Neutrophil (primary cell): ENCODE data around the gene DYNLL1.
A peak's percentile ranks its signal among the peaks of the same experiment; 100 is the strongest.

Source experiments
- H3K27ac ChIP-seq: fragments of 200-600 bp; sonication (generic); 2 replicates; pipeline ENCODE4 v1.5.1; 2016; ENCODE audit warnings: mild to moderate bottlenecking, moderate library complexity
- H3K27me3 ChIP-seq: fragments of 200-600 bp; sonication (generic); 2 replicates; pipeline ENCODE4 v1.6.0; 2016; ENCODE audit warnings: mild to moderate bottlenecking
- H3K36me3 ChIP-seq: fragments of 200-600 bp; sonication (generic); 2 replicates; pipeline ENCODE4 v1.5.1; 2017
- H3K4me1 ChIP-seq, 2 experiments: fragments of 200-600 bp in 1 of 2; sonication (generic) in 1 of 2; 1 replicate in 1 of 2; 2 replicates in 1 of 2; pipeline versions ENCODE4 v1.5.1 to v1.6.1; 2013 to 2016; ENCODE audit warnings: low read depth in 1 of 2, low read length in 1 of 2, mild to moderate bottlenecking in 1 of 2, moderate library complexity in 1 of 2; ENCODE audit not compliant: control insufficient read depth in 1 of 2, insufficient read depth in 1 of 2
- H3K4me3 ChIP-seq, 2 experiments: fragments of 200-600 bp in 1 of 2; sonication (generic) in 1 of 2; 1 replicate in 1 of 2; 2 replicates in 1 of 2; pipeline ENCODE4 v1.5.1; 2013 to 2016; ENCODE audit warnings: low read depth in 1 of 2, low read length in 1 of 2, mild to moderate bottlenecking in 1 of 2, moderate library complexity in 1 of 2
- H3K9me3 ChIP-seq: fragments of 200-600 bp; sonication (generic); 2 replicates; pipeline ENCODE4 v1.5.1; 2016
- TF ChIP-seq, protein P1 (sequence below): fragments of 200-600 bp; sonication (generic); IDR thresholded peaks from 2 replicates; pipeline ENCODE4 v1.5.1; 2016; ENCODE audit warnings: antibody characterized with exemption

The DYNLL1 gene

DNA sequence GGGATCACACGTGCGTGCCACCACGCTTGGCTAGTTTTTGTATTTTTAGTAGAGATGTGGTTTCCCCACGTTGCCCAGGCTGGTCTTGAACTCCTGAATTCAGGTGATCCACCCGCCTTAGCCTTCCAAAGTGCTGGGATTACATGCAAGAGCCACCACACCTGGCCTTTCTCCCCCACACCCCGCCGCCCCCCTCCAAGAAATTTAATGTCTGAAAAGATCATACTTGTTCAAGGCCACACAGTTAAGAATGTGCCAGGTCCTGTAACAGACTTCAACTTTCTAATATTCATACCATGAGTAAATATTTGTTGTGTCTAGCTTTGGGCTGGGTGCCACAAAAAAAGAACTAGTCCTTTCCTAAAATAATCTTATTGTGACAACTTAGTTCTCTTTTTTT lies 40.6 kb upstream of the DYNLL1 start:
- Histone ChIP-seq H3K27me3 (no peaks in the 10 kb centered on the region), H3K4me1 (no peaks in the 10 kb centered on the region), H3K36me3 (peaks cover 54% of the 10 kb centered on the region), H3K27ac (no peak overlapping the region), H3K4me3 (no peak overlapping the region), H3K9me3 (no peaks in the 10 kb centered on the region)
- TF ChIP-seq, protein P1, sequence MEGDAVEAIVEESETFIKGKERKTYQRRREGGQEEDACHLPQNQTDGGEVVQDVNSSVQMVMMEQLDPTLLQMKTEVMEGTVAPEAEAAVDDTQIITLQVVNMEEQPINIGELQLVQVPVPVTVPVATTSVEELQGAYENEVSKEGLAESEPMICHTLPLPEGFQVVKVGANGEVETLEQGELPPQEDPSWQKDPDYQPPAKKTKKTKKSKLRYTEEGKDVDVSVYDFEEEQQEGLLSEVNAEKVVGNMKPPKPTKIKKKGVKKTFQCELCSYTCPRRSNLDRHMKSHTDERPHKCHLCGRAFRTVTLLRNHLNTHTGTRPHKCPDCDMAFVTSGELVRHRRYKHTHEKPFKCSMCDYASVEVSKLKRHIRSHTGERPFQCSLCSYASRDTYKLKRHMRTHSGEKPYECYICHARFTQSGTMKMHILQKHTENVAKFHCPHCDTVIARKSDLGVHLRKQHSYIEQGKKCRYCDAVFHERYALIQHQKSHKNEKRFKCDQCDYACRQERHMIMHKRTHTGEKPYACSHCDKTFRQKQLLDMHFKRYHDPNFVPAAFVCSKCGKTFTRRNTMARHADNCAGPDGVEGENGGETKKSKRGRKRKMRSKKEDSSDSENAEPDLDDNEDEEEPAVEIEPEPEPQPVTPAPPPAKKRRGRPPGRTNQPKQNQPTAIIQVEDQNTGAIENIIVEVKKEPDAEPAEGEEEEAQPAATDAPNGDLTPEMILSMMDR, result no peak

GRCh38 chr12:120457133-120457532 lies 38.8 kb upstream of the DYNLL1 start:
- Histone ChIP-seq H3K9me3 (no peaks in the 10 kb centered on the region), H3K4me3 (no peak overlapping the region), H3K36me3 (peaks cover 72% of the 10 kb centered on the region), H3K4me1 (no peaks in the 10 kb centered on the region), H3K27me3 (no peaks in the 10 kb centered on the region), H3K27ac (no peak overlapping the region)
- TF ChIP-seq, protein P1, result no peak

DNA sequence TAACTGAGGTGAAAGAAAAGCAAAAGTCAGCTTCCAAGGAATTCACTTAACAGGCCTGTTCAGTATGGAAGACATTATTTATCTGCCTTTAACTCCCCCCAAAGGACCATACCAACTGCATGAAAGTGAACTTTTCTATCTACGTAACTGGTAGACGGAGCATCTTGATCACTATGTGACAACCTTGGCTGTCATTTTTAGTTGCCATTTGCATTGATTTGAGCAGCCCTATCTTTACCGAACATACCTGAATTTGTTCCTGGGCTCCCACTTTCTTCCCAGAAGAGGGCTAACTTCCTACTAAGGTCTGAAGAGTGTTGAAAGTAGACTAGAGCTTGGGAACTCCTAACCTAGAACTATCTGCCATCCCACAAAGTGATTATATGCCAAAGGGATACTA lies 35.8 kb upstream of the DYNLL1 start:
- Histone ChIP-seq H3K27me3 (no peaks in the 10 kb centered on the region), H3K36me3 (peaks cover 99% of the 10 kb centered on the region), H3K9me3 (no peaks in the 10 kb centered on the region), H3K4me3 (no peak overlapping the region), H3K4me1 (no peaks in the 10 kb centered on the region), H3K27ac (peak overlapping the region; percentile 40)
- TF ChIP-seq, protein P1, result no peak

DNA sequence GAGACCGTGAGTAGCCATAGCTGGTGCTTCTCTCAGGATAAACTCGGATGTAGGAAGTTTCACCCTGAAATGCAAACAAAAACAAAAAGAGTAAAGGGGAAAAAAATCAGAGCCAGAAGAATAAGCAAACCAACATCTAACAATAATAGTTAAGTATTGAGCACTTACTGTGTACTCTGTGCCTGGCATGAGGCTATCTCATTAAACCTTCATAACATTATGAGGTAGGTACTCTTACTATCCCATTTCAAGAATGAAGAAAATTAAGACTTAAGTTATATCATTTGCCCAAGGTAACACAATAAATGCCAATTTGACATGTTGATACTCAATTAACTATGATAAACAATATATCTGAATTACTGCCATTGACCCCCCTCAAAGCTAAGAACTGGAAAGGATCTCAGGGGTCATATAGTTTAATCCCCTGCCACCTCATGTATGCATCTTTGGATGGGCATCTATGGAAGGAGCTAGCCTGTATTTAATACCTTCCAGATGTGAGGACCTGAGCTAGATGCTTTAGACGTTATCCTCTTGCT lies 33.7 kb upstream of the DYNLL1 start:
- Histone ChIP-seq H3K27me3 (no peaks in the 10 kb centered on the region), H3K4me3 (no peak overlapping the region), H3K9me3 (no peaks in the 10 kb centered on the region), H3K36me3 (peaks cover 97% of the 10 kb centered on the region), H3K4me1 (peaks cover 11 to 13% of the 10 kb centered on the region in 2 experiments), H3K27ac (no peak overlapping the region)
- TF ChIP-seq, protein P1, result no peak

DNA sequence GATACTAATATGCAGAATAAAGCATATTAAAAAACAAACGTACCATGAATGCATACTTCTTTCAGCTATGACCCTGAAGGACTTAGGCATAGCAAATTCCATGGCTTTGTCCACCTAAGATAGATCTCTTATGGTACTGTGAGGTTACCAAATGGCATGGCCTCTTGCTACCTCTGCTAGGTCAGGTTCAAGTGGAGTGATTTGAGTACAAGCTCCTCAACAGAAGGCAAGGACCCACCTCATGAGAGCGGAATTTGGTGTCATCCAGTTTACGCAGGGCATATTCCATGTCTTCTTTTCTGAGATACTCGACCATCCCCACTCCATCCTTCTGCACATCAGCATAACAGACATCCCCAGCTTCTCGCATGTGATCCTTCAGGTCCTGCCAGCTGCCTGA lies 32.2 kb upstream of the DYNLL1 start:
- no peaks in the 10 kb centered on the region for H3K27me3 ChIP-seq
- TF ChIP-seq, protein P1, result no peak
- no peak overlapping the region for H3K27ac ChIP-seq
- no peaks in the 10 kb centered on the region for H3K9me3 ChIP-seq
- H3K4me1 ChIP-seq, result peaks cover 24 to 28% of the 10 kb centered on the region in 2 experiments
- peaks cover 84% of the 10 kb centered on the region for H3K36me3 ChIP-seq
- no peak overlapping the region for H3K4me3 ChIP-seq

DNA sequence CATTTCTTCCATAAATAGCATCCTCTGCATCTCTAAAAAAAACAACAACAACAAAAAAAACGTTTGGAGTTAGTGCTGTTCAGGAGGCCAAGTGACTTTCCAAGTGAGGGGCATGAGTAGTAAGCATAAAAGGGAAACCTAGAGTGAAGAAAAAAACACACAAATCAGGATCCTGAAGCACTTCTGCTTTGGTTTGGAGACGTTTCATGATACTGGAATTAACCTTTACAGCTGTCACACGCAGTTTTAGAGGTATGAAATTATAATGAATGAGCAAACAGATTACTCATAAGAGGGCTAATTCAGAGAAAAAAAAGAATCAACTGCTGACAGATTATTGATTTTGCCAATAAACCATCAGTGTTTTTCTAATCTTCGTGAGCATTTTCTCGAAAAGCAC lies 30.2 kb upstream of the DYNLL1 start:
- Histone ChIP-seq H3K9me3 (no peaks in the 10 kb centered on the region), H3K36me3 (peaks cover 63% of the 10 kb centered on the region), H3K4me1 (peaks cover 31 to 36% of the 10 kb centered on the region in 2 experiments), H3K4me3 (no peak overlapping the region), H3K27ac (no peak overlapping the region), H3K27me3 (no peaks in the 10 kb centered on the region)
- TF ChIP-seq, protein P1, result no peak
